LNCaP clone FGC (cell line): ENCODE measurements around the gene SORCS3.
"Not testable (repeated sequence)": the region's sequence is repeated elsewhere in the genome, so short reads cannot be mapped to it uniquely, and the experiment has no call there.

Source experiments
- DNase-seq: peaks from one replicate; pipeline ENCODE4 v3.0.0-alpha.2; 2011; ENCODE audit warnings: low read depth
- H3K4me3 ChIP-seq: 2 replicates; pipeline ENCODE4 v1.5.1; 2011; ENCODE audit warnings: mild to moderate bottlenecking, low read depth, low read length, control low read depth
- TF ChIP-seq, protein P1 (sequence below): IDR thresholded peaks from 2 replicates; pipeline ENCODE4 v1.5.1; 2012; ENCODE audit warnings: mild to moderate bottlenecking; ENCODE audit not compliant: control insufficient read depth, insufficient read depth; ENCODE audit errors: extremely low read depth

SORCS3 gene

GRCh38 chr10:104689105-104689504 is 48.0 kb downstream of the SORCS3 start:
- H3K4me3 ChIP-seq: no peak overlapping the region
- DNase-seq: no peak
- TF ChIP-seq, protein P1, sequence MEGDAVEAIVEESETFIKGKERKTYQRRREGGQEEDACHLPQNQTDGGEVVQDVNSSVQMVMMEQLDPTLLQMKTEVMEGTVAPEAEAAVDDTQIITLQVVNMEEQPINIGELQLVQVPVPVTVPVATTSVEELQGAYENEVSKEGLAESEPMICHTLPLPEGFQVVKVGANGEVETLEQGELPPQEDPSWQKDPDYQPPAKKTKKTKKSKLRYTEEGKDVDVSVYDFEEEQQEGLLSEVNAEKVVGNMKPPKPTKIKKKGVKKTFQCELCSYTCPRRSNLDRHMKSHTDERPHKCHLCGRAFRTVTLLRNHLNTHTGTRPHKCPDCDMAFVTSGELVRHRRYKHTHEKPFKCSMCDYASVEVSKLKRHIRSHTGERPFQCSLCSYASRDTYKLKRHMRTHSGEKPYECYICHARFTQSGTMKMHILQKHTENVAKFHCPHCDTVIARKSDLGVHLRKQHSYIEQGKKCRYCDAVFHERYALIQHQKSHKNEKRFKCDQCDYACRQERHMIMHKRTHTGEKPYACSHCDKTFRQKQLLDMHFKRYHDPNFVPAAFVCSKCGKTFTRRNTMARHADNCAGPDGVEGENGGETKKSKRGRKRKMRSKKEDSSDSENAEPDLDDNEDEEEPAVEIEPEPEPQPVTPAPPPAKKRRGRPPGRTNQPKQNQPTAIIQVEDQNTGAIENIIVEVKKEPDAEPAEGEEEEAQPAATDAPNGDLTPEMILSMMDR: no peak

- no peak overlapping the region for H3K4me3 ChIP-seq
- no peak for DNase-seq
- TF ChIP-seq, protein P1: no peak
These were observed 48.5 kb downstream of the SORCS3 start for GRCh38 chr10:104689547-104689946.

GRCh38 chr10:104690101-104690500 is 49.0 kb downstream of the SORCS3 start:
- H3K4me3 ChIP-seq: no peak overlapping the region
- TF ChIP-seq, protein P1: no peak

DNA sequence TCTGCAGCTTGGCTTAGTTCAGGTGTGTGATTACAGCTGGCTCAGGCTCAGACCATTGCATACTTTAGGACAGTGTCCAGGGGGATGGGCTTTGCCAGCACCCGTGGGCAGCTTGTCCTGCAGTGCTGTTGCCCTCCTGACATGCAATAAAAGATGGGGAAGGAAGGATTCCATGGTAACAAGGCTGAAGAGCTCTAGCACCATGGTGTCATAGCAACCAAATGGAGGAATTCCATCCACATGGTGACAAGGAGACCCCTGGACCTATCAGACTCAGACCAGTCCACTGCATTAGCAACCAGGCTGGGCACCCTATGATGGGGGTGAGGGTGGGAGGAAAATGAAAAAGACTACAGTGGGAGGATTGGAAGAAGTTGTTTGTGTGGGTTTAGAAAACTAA is 49.9 kb downstream of the SORCS3 start:
- no peak overlapping the region for H3K4me3 ChIP-seq
- no peak for DNase-seq
- TF ChIP-seq, protein P1: no peak

More at GRCh38 chr10:104690101-104690500, 49.0 kb downstream of the SORCS3 start:
- DNase-seq: no peak

DNA sequence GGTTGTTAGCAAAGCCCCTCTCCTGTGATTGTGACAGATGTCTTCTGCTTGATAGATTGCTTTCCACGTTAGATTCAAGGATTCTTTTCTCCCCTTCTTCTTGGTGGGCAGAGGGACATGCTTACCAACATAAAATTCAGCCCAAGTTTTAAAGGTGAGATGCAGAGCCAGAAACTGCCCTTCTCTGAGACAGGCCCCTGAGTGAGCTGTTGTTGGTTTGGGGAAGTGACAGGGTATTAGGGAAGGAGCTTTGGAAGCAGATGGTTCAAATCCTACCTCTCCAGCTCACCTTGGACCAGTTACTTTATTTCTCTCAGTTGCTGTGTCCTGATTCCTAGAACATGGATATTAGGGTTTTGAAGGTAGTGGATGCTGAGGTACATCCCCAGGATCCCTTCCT is 53.0 kb downstream of the SORCS3 start:
- TF ChIP-seq, protein P1: no peak
- no peak for DNase-seq
- no peak overlapping the region for H3K4me3 ChIP-seq

- DNase-seq, H3K4me3 ChIP-seq: not testable (repeated sequence)
These were observed 62.2 kb downstream of the SORCS3 start for GRCh38 chr10:104703262-104703661.

- no peak for DNase-seq
- no peak overlapping the region for H3K4me3 ChIP-seq
- TF ChIP-seq, protein P1: no peak
These were observed 65.8 kb downstream of the SORCS3 start for GRCh38 chr10:104706886-104707285.
